ENCODE measurements around the gene SRRM5.
"Not testable (repeated sequence)": the region's sequence is repeated elsewhere in the genome, so short reads cannot be mapped to it uniquely, and the experiment has no call there.

The SRRM5 gene

DNA sequence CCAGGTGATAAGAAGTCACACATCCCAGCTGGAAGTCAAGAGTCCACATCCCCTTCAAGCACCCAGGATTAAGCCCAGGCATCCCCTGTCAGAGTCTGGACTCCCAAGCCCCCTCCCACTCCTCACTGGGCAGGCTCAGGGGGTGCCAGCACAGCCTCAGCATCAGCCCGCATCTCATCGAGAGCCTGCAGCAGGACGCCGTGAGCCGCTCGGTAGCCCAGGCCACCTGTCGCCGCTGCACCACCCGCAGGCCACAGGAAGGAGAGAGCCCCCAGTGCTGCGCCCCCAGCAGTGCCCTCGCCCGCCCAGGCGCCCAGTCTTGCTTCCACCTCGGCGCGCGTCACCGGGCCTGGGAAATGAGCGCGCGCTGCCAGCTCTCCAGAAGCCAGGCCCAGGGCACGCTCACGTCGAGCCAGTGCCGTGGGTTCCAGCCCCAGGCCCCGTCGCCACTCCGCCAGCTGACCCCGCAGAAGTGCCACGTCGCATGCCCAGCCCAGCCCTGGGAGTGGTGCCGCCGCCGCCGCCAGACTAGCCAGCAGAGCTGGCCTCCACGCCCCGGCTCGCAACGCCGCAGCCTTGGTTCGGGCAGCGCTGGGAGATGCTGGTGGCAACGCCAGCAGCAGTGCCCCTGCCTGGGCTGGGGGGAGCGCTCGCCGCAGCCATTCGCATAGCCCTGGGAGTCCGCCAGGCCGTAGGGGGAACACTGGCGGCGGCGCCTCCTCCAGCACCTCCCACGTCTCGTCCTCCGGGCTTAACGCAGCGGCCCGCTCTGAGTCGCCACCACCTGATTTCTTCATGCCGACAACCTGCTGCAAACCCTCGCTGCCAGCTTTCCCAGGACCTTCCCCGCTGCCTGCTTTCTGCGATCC lies 19.8 kb upstream of the SRRM5 start:
- DNase-seq: no peak

DNA sequence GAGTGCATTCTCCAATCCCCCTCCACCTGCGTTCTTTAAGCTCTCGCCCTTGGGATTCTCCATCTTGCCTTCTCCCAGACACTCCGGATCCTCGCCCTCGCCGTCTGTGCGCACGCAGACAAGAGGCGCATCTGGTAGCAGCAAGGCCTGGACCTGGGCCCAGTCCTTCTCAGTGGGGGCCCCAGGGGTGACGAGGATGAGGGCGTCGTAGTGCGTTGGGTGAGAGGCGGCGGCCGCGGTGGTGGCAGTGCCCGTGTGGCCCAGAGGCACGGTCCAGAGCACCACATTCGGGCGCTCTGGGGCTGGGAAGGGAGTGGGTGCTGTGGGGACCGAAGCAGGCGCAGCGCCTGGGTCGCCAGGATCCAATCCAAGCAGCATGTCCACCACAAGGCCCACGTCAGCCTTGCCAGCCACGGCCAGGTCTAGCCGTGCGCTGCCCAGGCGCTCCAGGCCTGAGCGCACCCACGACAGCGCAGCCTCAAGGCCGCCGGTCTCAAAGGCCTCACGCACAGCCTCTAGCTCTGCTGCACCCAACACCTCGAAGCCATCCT lies 19.0 kb upstream of the SRRM5 start:
- DNase-seq: no peak

DNA sequence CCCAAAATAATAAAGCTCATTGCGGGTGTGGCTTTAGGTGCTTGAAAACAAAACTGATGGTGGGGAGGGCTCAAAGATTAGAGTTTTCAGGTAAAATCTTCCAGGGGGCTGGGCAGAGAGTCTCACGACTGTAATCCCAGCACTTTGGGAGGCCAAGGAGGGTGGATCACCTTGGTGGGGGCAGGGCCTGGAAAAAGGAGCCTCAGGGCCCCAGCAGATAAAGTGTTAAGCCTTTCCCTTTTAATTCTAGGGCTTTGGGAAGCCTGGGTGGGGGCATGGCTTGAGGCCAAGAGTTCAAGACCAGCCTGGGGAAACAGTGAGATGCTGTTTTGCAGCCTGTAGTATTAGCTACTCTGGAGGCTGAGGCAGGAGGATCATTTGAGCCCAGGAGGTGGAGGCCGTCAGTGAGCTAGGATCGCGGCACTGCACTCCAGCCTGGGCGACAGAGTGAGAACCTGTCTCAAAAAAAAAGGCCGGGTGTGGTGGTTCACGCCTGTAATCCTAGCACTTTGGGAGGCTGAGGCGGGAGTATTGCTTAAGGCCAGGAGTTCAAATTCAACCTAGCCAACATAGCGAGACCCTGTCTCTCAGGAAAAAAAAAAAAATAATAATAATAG lies 17.7 kb upstream of the SRRM5 start:
- DNase-seq: no peak

DNA sequence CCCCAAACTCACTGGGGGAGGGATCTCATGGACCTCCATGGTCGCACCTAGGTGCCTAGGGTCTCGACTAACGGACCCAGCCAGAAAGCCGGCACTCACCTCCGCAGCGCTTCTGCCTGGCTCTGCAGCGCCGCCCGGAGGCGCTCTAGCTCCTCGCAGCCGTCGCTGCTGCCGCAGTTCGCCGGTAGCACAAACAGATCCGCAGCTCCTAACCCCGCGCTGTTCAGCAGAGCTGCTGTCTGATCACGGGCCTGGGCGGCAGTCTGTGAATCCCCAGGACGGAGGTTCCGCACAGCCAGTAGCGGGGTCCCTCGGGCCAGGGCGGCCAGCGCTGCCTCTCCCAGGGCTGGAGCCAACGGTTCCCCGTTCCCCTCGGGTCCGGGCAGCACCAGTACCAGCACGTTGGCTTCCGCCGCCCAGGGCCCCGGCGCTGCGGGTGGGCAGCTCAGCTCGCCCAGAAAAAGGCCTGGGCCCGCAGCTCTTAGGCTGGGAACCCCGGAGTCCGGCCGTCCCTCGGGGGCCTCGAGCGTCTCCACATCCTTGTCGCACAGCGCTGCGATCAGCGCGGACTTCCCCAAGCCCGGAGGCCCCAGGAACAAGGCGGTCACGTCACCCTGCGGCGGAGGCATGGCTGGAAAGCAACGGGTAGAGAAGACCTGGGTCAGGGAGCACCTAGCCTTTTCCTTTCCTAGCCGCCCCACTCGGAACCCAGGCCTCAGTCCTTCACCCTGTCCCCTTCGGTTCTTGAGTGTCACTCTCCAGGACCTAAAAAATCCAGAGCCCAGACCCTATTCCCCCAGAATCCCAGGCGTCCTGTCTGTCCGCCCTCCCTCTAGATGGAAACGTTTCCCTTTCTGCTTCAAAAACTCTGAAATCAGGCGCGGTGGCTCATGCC lies 16.9 kb upstream of the SRRM5 start:
- DNase-seq: peak; percentile 57 to 85 (median 60)

DNA sequence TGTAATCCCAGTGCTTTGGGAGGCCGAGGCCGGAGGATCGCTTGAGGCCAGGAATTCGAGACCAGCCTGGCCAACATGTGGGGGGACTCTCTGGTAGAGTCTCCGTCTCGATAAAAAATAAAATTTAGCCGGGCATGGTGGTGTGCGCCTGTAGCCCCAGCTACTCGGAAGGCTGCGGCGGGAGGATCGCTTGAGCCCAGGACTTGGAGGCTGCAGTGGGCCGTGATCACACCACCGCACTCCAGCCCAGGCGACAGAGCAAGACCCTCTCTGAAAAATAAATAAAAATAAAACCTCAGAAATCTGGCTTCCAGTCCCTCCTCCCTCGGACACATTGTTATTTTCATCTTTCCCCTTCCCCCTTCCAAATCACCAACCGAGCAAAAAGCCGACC lies 16.3 kb upstream of the SRRM5 start:
- DNase-seq: no peak

DNA sequence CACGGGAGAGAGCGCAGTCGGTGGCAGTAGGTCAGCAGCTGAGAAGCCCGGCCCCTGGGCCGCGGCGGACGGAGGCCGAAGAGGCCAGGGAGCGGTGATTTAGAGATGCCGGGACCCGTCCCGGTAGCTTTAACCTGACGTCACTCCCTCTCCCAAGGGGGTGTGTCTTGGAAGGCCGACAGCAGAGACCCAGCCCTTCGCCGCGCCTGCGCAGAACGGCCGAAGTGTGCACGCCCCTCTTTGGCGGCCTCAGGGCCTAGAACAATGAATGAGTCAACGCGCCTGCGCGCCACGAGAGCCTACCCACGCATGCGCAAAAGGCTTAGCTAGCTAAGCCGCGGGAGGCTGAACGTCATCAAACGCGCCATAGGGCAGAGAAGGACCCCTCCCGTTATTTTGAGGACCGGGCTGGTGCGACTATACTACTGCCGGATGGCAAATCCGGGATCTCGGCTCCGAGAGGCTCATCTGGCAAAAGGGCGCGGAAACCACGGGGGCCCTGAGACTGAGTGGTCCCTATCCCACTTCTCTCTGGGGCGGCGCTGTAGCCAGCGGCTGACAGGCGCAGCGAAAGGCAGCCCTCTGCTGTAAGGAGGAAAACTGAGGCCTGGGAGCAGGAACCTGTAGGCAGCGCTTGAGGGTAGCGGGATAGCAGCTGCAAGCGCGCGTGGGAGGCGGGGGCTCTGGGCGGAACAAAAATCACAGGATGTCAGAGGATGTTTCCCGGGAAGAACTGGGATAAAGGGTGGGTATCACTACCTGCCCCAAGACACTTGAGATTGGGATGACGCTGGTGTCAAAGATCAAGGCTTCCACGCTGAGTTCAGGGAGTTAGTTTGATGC lies 15.7 kb upstream of the SRRM5 start, which contains the start of the genes IRGQ and ZNF576:
Gene IRGQ (minus strand): TSS at position 136 of the 843 bp plus-strand sequence. CDS start 796 bp downstream, outside the sequence.
Gene ZNF576 (plus strand): TSS at position 597 of the 843 bp plus-strand sequence. CDS start 514 bp downstream, outside the sequence.
- DNase-seq: peak; percentile 100

DNA sequence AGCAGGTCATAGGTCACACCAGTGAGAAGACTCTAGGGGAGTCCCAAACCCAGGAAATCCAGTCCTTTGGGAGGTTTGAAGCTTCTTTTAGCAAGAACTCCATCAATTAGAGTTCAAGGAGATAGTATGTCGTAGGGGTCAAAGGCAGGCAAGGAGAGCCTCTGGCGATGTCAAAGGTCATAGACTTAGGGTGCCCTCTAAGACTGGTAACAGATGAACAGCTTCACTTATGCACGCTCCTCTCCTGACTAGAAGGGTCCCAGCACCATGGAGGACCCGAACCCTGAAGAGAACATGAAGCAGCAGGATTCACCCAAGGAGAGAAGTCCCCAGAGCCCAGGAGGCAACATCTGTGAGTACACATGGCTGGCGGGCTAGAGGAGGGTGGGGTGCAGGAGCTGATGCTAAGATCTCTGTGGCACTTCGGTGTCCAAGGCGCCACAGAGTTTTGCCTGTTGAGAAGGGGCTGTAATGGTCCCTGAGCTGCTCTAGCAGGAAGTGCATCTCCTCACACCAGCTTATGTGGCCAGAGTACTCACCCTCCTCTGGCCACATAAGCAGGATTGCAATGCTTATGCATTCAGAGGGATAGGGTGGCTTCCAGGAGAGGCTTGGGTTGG lies 14.9 kb upstream of the SRRM5 start:
- no peak for DNase-seq

DNA sequence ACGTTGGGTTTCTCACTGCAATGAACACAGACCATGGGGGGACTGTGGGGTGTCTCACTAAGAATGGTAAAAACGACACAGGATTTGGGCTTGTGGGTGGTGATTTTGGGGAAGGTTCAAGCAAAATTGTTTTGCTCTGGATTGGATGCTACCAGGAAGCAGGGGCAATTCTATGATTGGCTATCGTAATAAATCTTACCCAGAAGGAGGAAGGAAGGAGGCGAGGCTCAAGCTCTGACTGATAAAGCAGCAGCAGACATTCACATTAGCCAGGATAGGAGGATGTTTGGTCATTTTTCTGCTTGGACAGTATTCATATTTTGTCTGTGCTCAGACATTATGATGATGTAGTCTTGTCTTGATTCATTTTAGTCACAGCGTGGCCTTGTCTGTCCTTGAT lies 14.0 kb upstream of the SRRM5 start:
- DNase-seq: no peak

DNA sequence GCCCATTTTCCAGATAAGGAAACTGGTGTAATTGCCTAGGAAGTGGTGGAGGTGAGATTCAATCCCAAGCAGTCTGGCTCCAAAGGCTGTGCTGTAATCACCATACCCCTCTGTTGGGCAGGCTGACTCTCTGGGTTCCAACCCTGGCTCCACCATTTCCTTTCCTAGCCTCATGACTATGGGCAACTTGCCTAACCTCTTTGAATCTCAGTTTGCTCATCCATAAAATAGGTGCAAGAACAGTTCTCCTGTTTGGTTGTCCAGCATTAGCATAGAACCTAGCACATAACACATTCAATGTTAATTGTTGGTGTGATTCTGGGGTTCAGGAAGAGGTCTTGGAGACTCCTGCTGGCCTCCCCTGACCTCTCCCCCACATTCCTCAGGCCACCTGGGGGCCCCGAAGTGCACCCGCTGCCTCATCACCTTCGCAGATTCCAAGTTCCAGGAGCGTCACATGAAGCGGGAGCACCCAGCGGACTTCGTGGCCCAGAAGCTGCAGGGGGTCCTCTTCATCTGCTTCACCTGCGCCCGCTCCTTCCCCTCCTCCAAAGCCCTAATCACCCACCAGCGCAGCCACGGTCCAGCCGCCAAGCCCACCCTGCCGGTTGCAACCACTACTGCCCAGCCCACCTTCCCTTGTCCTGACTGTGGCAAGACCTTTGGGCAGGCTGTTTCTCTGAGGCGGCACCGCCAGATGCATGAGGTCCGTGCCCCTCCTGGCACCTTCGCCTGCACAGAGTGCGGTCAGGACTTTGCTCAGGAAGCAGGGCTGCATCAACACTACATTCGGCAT lies 13.2 kb upstream of the SRRM5 start:
- DNase-seq: no peak

DNA sequence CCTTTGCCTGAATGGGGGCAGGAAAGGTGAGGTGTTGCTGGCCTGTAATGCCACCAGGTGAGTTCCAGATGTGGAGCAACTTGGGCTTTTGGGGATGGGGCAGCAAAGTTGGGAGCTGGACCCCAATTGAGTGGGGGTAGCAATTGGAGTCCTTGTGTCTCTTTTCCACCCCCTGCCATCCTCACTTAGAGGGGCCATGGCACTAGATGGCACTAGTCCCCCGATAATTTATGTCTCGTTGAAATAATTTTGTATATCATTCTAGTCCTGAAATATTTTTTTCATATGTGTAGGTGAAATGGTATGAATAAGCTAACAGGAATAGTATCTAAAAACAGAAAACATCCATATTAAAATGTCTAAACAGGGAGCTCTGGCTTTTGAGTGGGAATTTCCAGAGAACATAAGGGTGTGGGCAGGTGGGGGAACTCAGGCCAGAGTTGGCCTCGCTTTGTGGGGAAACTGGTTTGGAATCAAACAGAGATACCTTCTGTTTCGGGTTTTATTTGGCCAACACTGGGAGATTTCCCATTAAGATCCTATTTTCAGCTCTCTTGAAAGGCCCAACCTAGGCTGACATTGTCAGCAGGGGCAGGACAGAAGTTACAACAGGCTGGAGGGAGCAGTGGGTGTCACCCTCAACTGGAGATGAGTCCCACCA lies 12.1 kb upstream of the SRRM5 start:
- DNase-seq: no peak

DNA sequence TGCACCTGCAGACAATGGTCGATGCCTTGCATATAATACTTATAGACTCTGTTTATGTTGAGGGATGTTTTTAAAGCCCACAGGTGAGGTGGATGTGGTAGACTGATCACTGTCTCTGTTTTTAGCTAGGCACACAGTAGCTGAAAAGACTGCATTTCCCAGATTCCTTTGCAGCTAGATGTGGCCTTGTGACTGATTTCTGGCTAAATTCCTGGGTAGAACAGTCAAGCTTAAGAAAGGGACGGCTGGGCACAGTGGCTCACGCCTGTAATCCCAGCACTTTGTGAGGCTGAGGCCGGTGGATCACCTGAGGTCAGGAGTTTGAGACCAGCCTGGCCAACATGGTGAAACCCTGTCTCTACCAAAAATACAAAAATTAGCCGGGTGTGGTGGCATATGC lies 11.6 kb upstream of the SRRM5 start:
- not testable (repeated sequence) for DNase-seq

DNA sequence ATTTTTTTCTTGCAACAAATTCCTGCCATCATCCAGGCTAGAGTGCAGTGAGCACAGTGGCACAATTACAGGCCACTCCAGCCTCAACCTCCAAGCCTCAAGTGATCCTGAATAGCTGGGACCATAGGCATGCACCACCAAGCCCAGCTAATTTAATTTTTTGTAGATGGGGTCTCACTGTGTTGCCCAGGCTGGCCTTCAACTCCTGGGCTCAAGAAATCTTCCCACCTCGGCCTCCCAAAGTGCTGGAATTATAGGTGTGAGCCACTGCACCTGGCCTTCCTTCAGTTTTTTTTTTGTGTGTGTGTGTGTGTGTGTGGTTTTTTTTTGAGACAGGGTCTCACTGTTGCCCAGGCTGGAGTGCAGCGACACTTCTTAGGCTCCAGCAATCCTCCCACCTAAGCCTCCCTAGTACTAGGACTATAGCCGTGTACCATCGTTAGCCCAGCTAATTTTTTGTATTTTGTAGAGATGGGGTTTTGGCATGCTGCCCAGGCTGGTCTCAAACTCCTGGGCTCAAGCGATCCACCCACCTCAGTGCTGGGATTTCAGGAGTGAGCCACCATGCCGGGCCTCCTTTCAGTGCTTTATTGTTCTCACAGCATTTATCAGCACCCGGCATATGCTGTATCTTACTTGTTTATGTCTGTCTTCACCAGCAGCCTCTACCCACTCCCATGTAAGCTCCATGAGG lies 5.9 kb upstream of the SRRM5 start:
- DNase-seq: no peak

DNA sequence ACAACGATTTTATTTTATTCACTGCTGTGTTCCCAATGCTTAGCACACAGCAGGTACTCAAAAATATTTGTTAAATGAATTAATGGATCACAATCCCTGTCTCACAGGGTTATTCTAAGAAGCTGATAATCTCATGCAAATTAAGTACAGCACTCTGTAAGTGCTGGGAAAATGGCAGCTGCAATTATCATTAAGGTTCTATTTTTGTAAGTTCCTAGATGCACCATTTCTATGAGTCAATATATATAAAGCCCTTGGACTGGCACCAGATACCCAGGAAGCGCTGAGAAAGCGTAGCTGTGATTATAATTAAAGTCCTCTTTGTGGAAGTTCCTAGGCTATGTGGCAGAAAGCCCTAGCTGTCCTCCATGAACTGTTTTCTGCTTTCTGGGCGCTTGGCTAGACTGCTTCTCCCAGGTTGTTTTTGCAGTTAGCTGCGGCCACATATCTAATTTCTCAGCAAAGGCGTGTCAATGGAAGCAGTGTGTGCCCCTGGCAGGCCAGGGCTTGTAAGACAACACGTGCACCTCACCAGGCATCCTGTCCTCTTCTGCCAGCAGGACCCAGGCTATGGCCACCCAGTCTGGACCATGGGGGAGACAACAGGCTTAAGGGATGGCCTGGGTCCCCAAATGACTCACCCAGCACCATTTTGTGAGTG lies 5.2 kb upstream of the SRRM5 start:
- DNase-seq: no peak

DNA sequence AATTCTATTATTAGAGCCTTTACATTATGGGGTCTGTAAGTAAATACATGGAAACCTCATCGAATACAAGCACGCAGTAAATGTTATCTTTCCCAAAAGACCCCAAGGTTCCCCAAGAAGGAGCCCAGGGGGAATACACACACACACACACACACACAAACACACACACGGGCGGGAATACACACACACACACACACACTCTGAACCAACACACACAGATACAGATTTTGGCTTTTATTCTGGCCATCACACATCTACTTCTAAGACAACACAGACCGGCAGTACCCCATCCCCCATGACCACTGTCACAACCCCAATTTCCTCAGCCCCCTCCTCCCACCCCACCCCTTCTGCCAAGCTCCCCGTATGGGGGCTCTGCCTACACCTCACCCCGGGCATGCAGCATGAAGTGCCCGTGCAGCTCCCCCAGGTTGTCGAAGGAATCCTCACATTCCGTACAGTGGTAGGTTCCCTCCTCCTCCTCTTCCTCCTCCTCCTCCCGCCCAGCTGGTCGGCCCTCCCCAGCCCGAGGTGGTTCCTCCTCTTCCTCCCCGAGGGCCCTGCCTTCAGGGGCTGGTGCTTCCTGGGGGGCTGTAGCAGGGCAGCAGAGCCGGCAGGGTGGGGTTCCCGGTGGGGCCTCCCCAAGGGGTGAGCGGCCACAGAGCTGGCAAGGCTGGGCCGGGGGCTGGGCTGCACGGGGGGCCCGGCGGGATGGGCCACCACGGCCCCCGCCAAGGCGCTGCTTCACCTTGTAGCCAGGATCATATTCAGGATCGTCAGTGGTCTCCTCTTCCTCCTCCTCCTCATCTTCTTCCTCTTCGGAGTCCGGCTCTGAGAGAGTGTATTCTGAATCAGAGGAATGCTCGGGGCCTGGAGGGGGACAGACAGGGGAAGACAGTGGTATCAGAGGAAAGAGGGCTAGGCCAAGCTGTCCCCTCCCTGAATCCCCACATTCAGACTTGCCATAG lies 4.4 kb upstream of the SRRM5 start:
- no peak for DNase-seq

DNA sequence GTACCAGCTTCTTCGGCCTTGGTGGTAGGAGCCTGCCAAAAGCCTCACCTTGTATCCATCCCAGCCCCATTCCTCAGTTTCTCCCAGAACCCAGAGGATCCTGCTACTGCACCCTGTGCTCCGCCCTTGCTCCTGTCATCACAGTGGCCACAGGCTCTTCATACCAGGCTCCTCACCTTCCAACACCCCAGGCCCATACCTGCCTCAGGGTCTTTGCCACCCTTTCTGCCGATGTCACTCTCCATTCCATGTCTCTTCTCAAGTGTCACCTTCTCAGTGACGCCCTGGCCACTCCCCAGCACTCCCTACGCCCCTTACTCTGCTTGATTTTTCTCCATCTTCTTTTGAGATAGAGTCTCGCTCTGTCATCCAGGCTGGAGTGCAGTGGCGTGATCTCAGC lies 2.0 kb upstream of the SRRM5 start:
- DNase-seq: no peak

DNA sequence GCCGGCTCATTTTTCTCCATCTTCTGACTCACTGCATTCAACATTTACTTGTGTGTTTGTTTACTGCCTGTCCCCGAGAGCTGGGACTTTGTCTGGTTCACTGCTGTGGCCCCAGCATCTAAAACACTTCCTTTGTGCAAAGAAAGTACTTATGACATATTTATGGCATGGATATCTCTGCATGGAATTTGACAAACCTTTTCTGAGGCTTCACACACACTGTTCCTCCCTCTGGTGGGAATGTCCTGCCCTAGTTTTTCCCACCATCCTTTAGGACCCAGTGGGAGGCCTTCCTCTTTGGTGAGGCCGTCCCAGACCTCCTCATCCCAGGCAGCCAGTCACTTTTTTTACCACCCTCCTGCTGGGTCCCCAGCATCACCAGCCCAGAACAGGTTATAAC lies 1.4 kb upstream of the SRRM5 start:
- DNase-seq: no peak

DNA sequence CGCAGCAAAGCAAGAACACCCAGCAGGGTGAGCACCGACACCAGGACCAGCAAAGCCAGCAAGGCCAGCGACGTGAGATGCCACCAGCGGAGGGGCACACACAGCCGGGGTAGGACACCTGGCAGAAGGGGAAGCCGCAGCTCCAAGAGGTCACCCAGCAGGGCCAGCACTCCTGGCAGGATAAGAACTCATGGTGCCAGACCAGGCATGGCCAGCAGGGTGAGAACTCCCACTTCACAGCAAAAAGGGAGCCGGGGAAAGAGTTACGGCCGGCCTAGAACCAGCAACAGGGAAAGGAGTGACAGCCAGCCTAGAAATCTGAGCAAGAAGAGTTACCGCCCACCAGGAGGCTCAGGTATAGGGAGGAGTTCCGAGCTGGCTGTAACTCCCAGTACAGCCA lies 486 bp downstream of the SRRM5 start:
- no peak for DNase-seq

DNA sequence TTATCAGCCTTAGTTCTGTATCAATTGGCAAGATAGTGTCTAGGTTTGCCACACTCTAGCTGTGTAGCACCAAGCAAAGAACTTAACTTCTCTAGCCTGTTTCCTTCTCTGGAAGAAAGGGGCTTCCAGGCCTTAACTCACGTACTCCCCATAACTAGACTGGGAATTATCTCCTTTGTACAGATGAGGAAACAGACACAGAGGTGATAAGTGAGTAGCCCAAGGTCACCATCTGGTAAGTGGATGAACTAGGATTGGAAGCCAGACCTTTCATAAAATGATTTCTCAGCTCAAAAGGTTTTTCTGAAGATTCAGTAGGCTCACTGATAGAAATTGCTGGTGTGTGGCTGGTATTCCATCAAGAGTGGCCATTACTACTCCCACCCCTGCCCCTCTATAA lies 4.4 kb downstream of the SRRM5 start:
- DNase-seq: no peak
